GM12892 (cell line): ENCODE measurements around the gene NR2F2.

Experiments
- DNase-seq: peaks from one replicate; pipeline ENCODE4 v3.0.0; 2011; ENCODE audit not compliant: insufficient read length
- FAIRE-seq: peaks from 2 replicates; lab custom pipeline; 2011; peaks lifted over from hg19 to GRCh38; lab: Jason Lieb, UNC
- POLR2A ChIP-seq: IDR thresholded peaks from 2 replicates; pipeline ENCODE4 v1.6.1; 2011; ENCODE audit warnings: low read depth, low read length, control low read depth
- POLR2AphosphoS5 ChIP-seq: IDR thresholded peaks from 2 replicates; pipeline ENCODE4 v1.6.1; 2011; ENCODE audit warnings: low read depth, low read length, control low read depth
- TAF1 ChIP-seq: IDR thresholded peaks from 2 replicates; pipeline ENCODE4 v1.6.1; 2011; ENCODE audit warnings: low read depth, mild to moderate bottlenecking, control low read depth, low read length, borderline replicate concordance

Gene NR2F2

DNA sequence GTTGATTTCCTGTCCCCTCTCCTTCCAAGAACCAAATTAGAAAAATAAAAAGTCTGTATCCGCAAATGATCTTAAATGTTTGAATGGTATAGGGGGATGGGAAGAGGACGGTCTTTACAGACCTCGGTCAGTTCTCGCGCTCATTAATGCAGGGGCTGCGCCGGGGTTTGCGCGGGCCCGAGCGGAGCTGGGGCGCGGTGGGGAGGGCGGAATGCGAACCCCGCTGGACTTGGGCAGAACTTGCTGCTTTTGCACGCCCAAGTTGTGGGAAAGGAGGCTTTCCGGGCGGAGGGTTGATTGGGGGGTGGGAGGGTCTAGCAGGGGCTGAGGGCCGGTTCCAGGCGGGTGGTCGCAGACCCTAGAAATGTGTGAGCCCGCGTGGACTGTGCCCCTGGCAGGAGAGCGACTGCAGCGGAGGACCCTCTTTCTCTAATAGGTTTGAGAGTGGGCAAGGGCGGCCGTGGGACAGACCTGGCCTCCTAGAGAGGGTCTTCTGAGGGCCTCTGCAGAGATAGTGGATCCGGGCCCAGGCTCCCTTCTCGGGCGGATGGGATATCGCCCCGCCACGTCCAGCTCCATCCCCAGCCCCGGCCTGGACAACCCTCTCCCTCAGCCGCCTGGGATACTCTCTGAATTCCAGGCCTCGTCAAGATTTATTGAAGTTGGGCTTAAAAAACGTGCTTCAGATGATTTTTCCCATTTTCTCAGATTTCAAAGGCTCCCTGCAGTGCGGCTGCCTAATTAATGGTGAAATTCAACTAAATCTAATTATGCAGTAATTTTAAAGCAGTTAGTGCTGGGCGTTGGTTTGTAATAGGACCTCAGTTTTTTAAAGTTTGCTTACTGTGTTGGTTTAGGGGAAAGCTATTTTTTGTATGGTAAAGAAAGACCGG, 11.3 kb downstream of the NR2F2 start:
- no peak for TF ChIP-seq TAF1
- TF ChIP-seq POLR2AphosphoS5 = no peak
- TF ChIP-seq POLR2A = no peak
- FAIRE-seq (no peak), DNase-seq (no peak)

DNA sequence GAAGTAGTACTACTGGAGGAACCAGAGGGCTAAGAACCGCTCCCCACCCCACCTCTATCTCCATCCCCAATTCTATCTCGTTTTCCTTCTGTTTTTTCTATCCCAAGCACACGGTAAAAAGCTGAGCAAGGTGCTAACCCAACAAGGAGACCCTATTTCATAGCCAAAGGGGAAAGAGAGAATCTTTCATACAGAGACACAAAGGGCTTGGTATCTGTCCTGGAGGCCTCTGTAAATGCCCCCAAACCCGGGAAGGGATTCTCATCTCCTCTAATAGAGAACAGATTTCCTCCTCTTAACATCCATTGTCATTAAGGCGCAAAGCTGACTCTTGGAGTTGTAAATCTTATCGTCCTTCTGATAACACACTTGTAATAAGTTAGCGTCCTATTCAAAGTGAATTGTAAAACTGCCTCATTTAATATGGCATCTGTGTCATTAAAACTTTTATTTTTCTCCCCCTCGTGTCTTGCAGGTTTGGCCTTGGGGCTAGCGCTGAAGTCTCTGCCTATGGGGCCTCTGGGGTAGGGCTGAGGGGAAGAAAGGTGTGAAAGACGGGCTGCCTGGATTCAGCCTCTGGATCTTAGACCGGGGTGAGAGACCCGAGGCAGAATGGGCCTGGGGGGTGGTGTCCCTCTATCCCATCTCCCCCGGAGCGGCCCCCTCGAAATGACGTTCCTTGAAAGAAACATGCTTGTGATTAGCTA, 12.1 kb downstream of the NR2F2 start:
- DNase-seq (no peak), FAIRE-seq (no peak)

DNA sequence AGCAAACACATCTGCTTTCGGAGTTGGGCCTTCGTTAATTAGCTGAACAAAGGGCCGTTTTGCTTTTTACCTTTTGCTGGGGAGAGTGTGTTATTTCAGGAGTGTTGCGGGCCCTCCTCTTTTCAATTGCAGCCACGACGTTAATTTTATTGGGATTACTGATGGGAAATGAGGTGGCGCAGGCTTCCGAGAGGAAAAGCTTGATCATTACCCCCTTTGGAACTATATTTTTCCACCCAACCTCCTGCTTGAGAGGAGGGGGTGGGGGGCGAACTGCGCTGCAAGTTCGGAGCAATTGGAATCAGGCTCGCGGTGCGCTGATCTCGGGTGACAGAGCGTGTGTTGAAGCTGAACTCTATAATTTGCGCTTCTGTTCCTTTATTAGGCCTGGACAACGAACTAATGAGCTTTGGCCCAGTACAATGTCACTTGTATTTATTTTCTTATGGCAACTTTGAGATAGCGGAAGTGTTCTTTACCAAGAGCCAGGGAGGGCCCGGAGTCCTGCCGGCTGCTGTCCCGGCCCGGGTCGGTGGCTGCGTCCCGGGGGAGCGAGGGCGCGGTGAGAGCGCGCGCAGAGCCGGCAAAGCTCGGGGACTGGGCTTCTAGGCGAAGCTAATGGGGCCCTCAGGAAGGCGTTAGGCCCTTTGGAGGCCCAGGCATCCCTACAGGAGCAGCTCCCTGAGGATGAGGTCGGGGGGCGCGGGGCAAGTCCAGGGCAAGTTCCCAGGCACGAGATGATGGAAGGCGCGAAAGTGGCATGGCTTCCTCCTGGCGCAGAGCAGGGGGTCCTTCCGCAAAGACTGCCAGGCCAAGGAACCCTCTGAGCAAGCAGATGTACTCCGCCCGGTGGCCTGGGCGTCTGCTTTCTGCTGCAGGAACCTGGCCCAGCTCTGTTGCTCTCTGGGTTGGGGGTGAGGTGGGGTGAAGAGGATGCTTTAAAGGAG, 12.9 kb downstream of the NR2F2 start:
- FAIRE-seq (no peak), DNase-seq (no peak)
- TF ChIP-seq POLR2A = no peak
- no peak for TF ChIP-seq TAF1
- no peak for TF ChIP-seq POLR2AphosphoS5

More for the DNA sequence above, 12.1 kb downstream of the NR2F2 start:
- TF ChIP-seq POLR2AphosphoS5 (no peak), TAF1 (no peak)

DNA sequence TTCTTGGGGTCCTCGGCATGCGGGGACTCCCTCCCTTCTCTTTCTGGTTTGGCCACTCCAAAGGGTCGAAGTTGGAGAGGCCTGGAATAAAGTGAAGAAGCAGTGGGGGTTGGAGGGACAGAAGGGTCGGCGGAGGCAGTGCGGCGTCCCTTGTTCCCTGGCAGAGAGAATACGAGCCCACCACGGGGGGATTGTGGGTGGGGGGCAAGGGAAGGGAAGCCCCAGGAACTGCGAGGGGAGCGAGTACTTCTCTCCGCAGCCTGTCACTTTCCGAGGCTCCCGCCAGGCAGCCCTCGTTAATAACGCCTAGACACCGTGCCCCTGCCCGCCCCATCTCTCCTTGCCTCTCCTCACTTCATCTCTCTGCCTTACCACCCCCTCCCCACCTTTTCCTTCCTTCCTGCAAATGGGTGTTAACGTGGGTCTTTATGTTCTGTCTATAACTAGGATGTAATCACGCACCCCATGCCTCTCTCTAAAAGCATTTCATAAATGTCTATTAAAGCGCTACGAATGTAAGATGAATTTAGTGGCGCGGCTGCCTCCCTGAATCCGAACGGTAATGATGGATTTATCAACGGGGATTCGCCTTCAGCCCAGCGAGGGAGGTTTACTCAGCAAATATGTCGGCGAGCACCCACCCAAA, 13.7 kb downstream of the NR2F2 start:
- DNase-seq (no peak), FAIRE-seq (no peak)
- TF ChIP-seq POLR2A (no peak), POLR2AphosphoS5 (no peak)

DNA sequence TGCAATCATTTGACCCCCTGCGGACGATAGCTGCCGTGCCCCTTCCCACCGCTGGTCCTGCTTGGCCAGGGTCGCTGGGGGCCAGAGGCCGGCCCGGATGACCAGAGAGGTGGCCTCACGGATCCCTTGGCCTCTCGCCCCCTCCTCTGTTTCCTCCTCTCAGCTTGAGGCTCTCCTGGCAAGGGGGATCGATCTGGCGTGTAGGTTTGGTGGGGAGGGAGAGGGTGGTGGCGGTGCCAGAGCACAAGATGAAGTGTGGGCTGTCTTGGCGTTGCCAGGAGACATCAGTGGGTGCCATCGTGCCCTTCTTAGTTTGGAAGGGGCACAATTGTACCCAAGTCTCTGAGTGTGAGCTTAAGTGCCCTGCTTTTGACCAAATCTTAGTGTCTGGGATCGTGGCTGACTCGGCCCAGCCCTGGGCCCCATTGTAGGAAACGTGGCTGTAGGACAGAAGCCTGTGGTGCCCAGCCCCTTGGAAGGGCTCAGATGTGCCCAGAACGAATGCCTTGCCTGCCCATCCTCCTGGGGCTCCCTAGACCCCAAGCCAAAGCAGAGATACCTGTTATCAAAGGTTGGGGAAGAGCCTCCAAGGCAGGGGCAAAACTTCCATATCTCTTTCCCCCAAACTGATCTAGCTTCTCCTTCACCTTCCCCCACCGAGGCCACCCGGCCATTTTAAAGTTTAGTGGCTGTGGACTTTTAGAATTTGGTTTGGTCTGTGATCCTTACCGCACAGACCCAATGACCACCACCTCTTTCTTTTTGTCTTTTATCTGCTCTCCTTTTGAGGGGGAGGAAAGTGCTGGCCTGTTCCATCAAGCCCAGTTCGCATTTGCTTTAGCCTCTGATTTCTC, 14.4 kb downstream of the NR2F2 start:
- FAIRE-seq = no peak
- TF ChIP-seq TAF1 (no peak), POLR2A (no peak), POLR2AphosphoS5 (no peak)
- DNase-seq = no peak

DNA sequence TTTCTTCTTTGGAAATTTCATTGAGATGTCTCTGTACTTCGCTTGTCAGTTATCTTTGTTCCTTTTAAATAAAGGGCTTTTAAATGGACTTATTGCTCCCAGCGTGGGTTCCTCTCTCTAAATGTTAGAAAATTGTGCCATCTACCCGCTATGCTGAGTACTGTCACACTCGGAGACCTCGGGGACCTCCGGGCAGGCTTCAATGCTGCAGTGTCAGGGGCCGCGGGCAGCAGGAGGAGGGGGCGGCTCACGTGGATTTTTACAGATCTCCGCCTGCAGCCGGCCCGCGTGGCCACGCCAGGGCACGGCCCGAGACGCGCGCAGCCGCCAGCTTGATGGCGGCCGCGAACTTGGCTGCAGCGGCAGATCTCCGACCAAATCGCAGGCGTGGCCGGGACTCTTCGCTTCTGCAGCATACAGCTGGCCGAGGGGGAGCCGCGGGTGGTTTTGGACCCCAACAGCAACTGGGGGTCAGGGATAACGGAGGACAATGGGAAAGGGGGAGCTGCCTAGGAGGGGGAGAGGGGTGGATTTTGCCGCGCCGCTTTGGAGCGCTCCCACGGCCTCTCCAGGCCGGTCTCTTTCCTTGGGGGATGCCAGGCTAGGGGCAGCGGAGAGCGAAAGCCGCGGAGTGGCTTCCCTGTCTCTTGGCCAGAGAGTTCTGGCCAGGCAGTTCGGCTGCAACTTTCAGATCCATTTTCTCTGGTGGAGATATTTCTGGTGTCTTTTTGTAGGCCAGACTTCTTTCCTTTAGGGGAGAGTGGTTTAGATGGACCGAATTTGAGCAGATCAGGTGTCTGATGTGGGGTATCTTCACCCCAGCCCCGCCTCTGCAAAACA, 15.3 kb downstream of the NR2F2 start:
- peak; percentile 54 for DNase-seq
- FAIRE-seq = no peak
- no peak for TF ChIP-seq POLR2AphosphoS5
- no peak for TF ChIP-seq TAF1
- no peak for TF ChIP-seq POLR2A

DNA sequence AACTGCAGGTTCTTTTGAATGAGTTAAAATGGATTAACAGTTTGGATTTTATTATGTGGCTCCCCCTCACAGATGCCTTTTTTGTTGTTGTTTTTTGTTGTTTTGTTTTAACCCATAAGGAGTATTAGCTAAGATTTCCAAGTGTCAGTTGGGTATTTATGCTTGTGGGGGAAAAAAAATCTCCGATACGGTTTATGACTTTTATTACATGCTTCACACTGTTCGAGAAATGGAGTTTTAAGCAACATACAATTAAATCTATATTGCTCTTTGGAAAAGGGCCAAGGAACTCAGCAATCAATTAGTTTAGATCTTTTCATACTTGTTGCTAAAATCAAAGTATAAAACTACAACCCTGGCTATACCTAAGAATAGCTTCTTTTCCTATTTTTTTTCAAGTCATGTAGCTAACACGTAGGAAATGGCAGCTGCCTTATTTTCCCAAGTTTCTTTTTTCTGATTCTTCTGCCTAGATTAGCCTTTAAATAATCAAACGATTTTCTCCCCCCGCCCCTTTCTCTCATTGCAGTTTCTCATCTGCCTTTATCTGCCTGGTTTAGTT, 16.0 kb downstream of the NR2F2 start:
- DNase-seq (no peak), FAIRE-seq (no peak)
- TF ChIP-seq POLR2AphosphoS5 (no peak), TAF1 (no peak), POLR2A (no peak)

DNA sequence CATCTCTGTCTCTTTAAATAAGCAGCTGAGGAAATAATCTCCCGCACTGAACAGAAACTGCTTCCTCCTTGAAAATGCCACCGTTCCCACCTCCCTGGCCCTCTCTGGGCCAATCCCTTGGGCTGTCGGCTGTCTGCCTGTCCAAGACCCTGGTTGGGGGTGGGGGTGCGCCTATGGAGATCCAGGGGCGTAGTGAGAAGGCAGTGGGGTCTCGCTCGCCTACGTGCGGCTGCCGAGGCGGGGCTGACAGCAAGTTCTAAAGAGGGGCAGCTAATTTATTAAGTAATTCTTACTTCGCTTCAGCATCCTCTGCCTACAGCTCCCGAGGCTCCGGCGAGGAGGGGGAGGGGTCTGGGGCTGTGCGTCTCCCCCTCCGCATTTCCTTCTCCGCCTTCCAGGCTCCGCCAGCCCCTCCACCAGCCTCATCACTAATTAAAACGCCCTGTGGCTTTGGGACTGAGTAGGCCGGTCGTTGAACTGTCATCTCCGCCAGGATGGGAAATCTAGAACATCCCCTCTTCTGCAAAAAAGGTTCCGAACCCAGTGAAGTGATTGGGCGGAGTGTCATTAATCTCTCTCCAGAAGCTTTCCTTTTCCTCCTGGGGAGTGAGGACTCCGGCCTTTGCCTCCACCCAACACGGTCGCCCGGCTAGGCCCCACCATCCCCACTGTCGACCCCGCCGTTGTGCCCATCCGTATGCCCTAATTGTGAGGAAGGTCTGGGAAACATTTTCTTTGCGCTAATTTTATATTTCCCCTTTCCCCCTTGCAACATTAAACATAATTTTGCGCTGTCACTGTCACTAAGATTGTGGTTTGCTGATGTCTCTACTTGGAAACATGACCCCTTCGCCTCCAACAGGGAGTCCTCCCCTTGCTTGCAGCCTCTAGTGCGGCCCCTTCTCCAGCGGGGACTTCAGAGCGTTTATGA, 16.9 kb downstream of the NR2F2 start:
- FAIRE-seq = no peak
- no peak for DNase-seq
- no peak for TF ChIP-seq TAF1
- TF ChIP-seq POLR2AphosphoS5 = no peak
- TF ChIP-seq POLR2A = no peak
